ENCODE results near the gene TMEM131.

Gene TMEM131

DNA sequence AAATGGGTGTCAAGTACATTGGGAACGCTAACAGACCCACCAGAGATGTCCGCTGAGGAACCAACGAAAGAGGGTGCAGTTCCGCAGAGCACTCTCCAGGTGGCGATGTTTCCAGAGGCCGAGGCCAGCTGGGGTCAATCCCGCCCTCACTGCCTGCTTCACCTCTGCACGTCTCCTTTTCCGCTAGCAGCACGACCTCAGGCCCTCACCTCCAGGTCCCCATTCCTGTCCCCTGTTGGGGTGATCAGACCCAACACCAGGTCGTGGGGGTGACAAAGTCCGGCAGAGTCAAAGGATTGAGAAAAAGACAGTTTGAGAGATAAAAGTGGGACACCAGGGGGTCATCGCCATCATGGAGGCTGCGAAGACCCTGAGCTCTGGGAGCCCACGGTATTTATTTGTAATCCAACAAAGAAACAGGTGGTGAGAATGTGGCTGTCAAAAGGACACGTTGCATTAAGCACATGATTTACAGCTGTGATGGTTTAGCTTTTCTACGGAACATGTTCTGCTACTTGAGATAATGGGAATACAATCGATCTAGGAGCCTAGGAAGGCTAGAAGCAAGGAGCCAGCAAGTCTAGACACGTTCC, 255.1 kb downstream of the TMEM131 start:
- DNase-seq (ENCODE audit: low read depth in 1 of 2, low spot score in 1 of 2): peak; percentile 47 to 76
- in situ Hi-C loops (cut with HindIII; ENCODE audit: low pct_unique_long_range_greater_than_20kb, low sequenced_read_pairs): no loop called here
- no peak for TF ChIP-seq JUND (IDR thresholded peaks at IDR 0.05; ENCODE audit: low read depth)

- no peak for TF ChIP-seq JUND (IDR thresholded peaks at IDR 0.05; ENCODE audit: low read depth)
- no peak for DNase-seq (ENCODE audit: low read depth in 1 of 2, low spot score in 1 of 2)
- in situ Hi-C loops (cut with HindIII; ENCODE audit: low pct_unique_long_range_greater_than_20kb, low sequenced_read_pairs): no loop called here
These were observed 255.9 kb downstream of the TMEM131 start for GRCh38 chr2:97739893-97740245.

DNA sequence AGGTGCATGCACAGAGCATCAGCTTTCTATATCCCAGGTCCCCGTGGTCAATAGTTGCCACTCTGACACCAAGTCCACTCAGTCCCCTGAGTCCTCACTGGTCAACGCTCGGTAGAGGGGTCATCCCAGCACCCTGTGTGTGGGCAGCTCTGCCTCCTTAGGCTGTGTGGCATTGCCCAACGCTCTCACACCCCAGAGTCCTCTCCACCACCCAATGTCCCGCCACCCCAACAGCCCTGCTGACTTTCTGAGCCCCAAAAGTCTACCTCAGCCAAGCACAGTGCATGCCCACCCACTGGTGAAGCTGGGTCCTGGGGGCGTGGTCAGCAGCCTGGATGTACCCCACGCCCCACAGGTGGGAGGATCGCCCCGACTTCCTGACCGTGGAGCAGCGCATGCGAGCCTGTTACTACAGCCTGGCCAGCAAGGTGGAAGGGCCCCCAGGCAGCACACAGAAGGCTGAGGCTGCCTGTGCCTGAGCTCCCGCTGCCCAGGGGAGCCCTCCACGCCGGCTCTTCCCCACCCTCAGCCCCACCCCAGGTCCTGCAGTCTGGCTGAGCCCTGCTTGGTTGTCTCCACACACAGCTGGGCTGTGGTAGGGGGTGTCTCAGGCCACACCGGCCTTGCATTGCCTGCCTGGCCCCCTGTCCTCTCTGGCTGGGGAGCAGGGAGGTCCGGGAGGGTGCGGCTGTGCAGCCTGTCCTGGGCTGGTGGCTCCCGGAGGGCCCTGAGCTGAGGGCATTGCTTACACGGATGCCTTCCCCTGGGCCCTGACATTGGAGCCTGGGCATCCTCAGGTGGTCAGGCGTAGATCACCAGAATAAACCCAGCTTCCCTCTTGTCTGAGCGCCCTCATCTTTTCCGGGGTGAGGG, 256.5 kb downstream of the TMEM131 start:
- TF ChIP-seq JUND (IDR thresholded peaks at IDR 0.05; ENCODE audit: low read depth): no peak
- in situ Hi-C loops (cut with HindIII; ENCODE audit: low pct_unique_long_range_greater_than_20kb, low sequenced_read_pairs): no loop called here
- no peak for DNase-seq (ENCODE audit: low read depth in 1 of 2, low spot score in 1 of 2)

DNA sequence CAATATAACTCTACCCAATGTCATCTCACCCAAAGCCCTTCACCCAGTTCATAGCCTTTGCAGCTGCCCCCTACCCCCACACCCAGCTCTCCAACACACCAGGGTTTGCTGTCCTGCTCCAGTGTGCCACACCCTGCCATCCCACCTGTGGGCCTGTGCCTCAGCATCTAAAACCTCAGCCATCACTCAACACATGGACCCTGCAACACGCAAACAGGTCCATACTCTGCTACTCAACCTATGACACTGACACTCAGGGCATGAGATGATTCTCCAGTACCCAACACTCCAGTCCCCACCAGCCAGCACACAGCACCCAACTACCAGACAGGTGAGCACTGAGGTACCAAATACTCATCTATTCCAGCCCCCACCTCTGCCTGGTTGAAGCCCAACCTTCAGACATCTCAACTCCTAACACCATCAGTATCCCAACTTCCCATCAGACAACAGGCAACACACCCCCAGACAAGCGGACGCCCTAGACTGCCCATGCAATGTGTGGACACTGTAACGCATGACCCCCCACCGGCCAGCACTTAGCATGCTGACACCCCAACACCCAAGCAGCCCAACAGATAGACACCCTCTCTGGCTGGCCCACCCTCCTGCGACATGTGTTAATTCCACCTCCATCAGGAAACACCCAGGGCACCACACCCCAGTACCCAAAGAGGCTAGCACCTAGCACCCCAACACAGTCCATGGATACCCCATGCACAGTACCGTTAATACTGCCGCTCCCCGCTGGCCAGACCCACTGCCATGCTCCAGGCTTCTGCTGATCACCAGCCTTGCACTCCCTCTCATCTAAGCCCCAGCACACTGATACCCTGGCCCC, 257.3 kb downstream of the TMEM131 start:
- no peak for TF ChIP-seq JUND (IDR thresholded peaks at IDR 0.05; ENCODE audit: low read depth)
- in situ Hi-C loops (cut with HindIII; ENCODE audit: low pct_unique_long_range_greater_than_20kb, low sequenced_read_pairs): no loop called here
- no peak for DNase-seq (ENCODE audit: low read depth in 1 of 2, low spot score in 1 of 2)

GRCh38 chr2:97737421-97738178, 258.1 kb downstream of the TMEM131 start:
- TF ChIP-seq JUND (IDR thresholded peaks at IDR 0.05; ENCODE audit: low read depth): no peak
- in situ Hi-C loops (cut with HindIII; ENCODE audit: low pct_unique_long_range_greater_than_20kb, low sequenced_read_pairs): no loop called here
- no peak for DNase-seq (ENCODE audit: low read depth in 1 of 2, low spot score in 1 of 2)

DNA sequence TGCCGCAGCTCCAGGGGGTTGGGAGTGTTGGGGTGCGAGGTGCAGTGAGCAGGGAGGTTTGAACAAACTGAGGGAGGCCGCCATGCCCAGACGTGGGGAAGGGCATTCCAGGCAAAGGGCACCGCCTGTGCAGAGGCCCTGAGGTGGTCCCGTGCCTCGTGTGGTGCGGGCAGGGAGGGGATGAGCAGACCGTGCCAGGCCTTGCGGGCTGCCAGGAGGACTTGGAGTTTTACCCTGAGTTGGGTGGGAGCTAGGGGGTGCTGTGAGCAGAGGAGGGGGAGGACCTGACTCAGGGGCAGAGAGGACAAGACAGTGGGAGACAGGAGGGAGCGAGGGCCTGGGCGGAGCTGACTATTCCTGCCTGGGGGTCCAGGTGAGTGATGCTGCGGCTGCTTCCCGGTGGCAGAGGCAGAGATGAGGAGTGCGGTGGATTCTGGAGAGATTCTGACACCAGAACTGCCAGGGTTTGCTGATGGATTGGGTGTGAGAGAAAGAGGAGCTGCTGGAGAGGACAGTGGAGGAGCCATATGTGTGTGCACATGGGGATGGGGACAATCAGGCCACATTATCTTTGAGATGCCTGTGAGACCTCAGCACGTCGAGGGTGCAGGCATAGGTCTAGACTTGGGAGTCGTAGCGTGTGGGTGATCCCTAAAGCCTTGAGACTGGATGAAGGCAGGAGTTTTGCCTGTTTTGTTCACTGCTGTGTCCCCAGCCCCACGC, 259.0 kb downstream of the TMEM131 start:
- DNase-seq (ENCODE audit: low read depth in 1 of 2, low spot score in 1 of 2): no peak
- in situ Hi-C loops (cut with HindIII; ENCODE audit: low pct_unique_long_range_greater_than_20kb, low sequenced_read_pairs): no loop called here
- no peak for TF ChIP-seq JUND (IDR thresholded peaks at IDR 0.05; ENCODE audit: low read depth)

- no peak for TF ChIP-seq JUND (IDR thresholded peaks at IDR 0.05; ENCODE audit: low read depth)
- DNase-seq (ENCODE audit: low read depth in 1 of 2, low spot score in 1 of 2): no peak
- in situ Hi-C loops (cut with HindIII; ENCODE audit: low pct_unique_long_range_greater_than_20kb, low sequenced_read_pairs): no loop called here
These were observed 259.6 kb downstream of the TMEM131 start for GRCh38 chr2:97736185-97736584.

GRCh38 chr2:97735161-97735561, 260.6 kb downstream of the TMEM131 start:
- no peak for DNase-seq (ENCODE audit: low read depth in 1 of 2, low spot score in 1 of 2)
- TF ChIP-seq JUND (IDR thresholded peaks at IDR 0.05; ENCODE audit: low read depth): no peak
- in situ Hi-C loops (cut with HindIII; ENCODE audit: low pct_unique_long_range_greater_than_20kb, low sequenced_read_pairs): no loop called here

DNA sequence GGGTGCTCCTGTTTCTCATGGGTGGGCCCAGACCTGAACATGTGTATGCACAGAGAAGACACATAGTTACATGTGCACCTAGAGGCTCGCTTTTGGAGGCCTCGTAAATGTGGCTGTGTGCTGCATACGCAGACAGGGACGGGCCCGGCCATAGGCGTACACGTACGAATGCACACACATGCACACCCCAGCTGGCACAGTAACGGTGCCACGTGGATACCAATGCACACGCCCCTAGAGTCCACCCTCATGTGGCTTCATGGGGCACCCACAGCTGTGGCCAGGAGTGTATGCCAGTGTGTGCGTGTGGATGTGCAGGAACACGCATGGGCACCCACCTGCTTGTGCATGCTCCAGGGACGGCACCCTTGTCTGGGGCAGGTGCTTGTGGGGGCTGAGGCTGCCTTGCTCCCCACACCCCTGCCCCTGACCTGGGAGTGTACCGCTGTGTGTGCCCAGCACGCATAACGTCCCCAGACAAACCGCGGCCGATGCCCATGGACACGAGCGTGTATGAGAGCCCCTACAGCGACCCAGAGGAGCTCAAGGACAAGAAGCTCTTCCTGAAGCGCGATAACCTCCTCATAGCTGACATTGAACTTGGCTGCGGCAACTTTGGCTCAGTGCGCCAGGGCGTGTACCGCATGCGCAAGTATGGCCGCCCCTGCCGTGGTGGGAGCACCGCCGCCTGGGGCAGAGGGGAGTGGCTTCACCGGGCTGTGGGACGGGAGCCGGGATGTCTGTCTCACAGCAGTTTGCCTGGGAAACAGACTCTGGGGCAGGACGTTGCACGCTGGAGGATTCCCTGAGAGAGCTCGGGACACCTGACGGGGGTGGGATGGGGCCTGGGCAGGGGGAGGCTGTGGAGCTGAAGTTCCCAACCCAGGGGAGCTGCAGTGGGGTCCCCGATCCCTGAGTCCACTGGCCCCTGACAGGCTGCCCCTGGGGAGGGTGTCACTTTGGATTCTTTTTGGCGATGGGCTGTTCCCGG, 261.4 kb downstream of the TMEM131 start:
- in situ Hi-C loops (cut with HindIII; ENCODE audit: low pct_unique_long_range_greater_than_20kb, low sequenced_read_pairs): no loop called here
- no peak for TF ChIP-seq JUND (IDR thresholded peaks at IDR 0.05; ENCODE audit: low read depth)
- no peak for DNase-seq (ENCODE audit: low read depth in 1 of 2, low spot score in 1 of 2)

DNA sequence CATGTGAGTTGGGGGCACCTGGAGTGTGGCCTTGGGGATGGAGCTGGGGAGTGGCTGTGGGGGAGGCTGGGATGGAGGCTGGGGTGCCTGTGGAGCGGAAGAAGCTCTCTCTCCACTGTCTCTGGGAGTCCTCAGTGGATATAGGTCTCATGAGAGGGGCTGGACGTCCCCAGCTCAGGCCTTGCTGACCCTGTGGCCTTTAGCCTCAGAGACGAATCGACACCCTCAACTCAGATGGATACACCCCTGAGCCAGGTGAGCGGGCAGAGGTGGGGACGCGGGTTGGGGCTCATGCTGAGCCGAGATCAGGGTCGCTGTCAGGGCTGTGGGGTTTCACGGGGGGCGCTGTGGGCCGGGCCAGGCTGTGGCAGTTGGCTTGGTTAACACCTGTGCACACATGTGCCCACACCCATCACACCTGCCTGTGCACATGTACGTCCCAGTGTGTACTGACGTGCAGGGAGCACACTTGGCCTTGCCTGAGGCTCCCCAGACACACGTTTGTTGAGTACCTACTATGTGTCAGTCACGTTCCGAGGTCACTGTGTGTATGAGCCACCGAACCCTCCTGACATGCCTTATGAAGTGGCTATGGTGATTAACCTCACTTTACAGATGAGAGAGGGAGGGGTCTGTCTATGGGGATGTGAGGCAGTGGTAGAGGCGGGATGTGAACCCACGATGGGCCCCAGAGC, 262.3 kb downstream of the TMEM131 start:
- no peak for DNase-seq (ENCODE audit: low read depth in 1 of 2, low spot score in 1 of 2)
- no peak for TF ChIP-seq JUND (IDR thresholded peaks at IDR 0.05; ENCODE audit: low read depth)
- in situ Hi-C loops (cut with HindIII; ENCODE audit: low pct_unique_long_range_greater_than_20kb, low sequenced_read_pairs): no loop called here
